Subcutaneous abdominal adipose tissue (tissue), 5 donors: ENCODE measurements around the gene QRFP.

Experiments
- H3K27ac ChIP-seq: one replicate; pipeline ENCODE4 v1.7.0; 2013; ENCODE audit warnings: low read depth, mild to moderate bottlenecking, inconsistent platforms, low read length, moderate library complexity
- H3K27me3 ChIP-seq, 5 donors: one replicate each; pipeline ENCODE4 v1.7.0; 2013; ENCODE audit warnings: low read length in 5 of 5, inconsistent platforms in 1 of 5; ENCODE audit not compliant: control insufficient read depth in 5 of 5, insufficient read depth in 4 of 5
- H3K36me3 ChIP-seq, 5 donors: one replicate each; pipeline ENCODE4 v1.7.0; 2013; ENCODE audit warnings: low read length in 5 of 5; ENCODE audit not compliant: control insufficient read depth in 5 of 5, insufficient read depth in 5 of 5
- H3K4me1 ChIP-seq, 5 donors: one replicate each; pipeline ENCODE4 v1.7.0; 2013; ENCODE audit warnings: low read length in 5 of 5, mild to moderate bottlenecking in 3 of 5, moderate library complexity in 1 of 5; ENCODE audit not compliant: control insufficient read depth in 5 of 5, insufficient read depth in 5 of 5
- H3K4me3 ChIP-seq, 5 donors: one replicate each; pipeline ENCODE4 v1.7.0; 2013; ENCODE audit warnings: low read length in 5 of 5, low read depth in 1 of 5
- H3K9ac ChIP-seq, 5 donors: one replicate each; pipeline ENCODE4 v1.7.0; 2013; ENCODE audit warnings: low read length in 5 of 5, mild to moderate bottlenecking in 4 of 5, moderate library complexity in 3 of 5
- H3K9me3 ChIP-seq, 5 donors: one replicate each; pipeline ENCODE4 v1.7.0; 2013; ENCODE audit warnings: low read length in 5 of 5; ENCODE audit not compliant: control insufficient read depth in 5 of 5
- donor health status: healthy.
- donor health status: healthy.
- donor health status: healthy.
- donor health status: healthy.
- donor health status: healthy.

Gene QRFP

GRCh38 chr9:130933114-130934046 lies 36.8 kb upstream of the QRFP start:
- Histone ChIP-seq H3K36me3 (no peaks in the 10 kb centered on the region), H3K9ac (no peak overlapping the region), H3K9me3 (no peaks in the 10 kb centered on the region), H3K4me1 (peaks cover 0 to 41% (median 31%) of the 10 kb centered on the region in 5 donors), H3K27ac (no peak overlapping the region), H3K27me3 (peaks cover 38 to 74% (median 63%) of the 10 kb centered on the region in 5 donors), H3K4me3 (no peak overlapping the region)

- Histone ChIP-seq H3K9me3 (no peaks in the 10 kb centered on the region), H3K27ac (no peak overlapping the region), H3K4me1 (peaks cover 0 to 35% (median 26%) of the 10 kb centered on the region in 5 donors), H3K9ac (no peak overlapping the region), H3K27me3 (peaks cover 31 to 65% (median 54%) of the 10 kb centered on the region in 5 donors), H3K36me3 (no peaks in the 10 kb centered on the region), H3K4me3 (no peak overlapping the region)
Measured at GRCh38 chr9:130932255-130933079, 35.9 kb upstream of the QRFP start.

DNA sequence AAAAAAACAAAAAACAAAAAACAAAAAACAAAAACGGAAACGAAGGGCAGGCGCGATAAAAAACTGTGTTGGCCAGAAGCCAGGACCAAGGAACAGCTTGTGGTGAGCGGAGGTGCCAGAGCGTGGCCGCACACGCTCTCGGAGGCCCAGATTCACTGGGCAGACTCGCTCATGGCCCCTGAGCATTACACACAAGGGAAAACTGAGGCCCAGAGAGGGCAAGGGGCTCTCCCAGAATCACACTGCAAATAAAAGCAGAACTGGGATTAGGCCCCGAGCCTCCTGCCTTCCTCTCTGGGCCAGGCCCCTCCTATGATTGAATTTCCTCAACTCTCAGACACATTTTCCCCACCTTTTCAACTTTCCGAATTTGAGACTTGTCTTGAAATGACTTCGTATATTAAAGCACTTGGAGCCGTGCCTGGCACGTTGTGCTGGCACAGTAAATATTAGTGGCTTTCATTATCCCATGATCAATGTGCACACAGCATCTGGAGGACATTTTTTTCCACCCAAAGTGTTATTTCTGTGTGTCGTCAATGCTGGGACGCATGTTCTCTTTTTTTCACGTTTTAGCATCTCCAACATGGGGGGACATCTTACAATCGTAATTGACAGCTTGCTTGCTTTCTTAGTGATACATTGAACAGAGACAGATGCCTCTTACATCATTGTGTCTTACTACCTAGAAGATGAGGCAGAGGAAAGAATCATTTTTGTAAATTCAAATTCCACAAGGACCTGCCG lies 35.1 kb upstream of the QRFP start:
- no peak overlapping the region for H3K4me3 ChIP-seq
- no peaks in the 10 kb centered on the region for H3K9me3 ChIP-seq
- H3K27ac ChIP-seq, result no peak overlapping the region
- H3K27me3 ChIP-seq, result peaks cover 26 to 57% (median 46%) of the 10 kb centered on the region in 5 donors
- H3K9ac ChIP-seq, result no peak overlapping the region
- H3K4me1 ChIP-seq, result peaks cover 0 to 35% (median 25%) of the 10 kb centered on the region in 5 donors
- H3K36me3 ChIP-seq, result no peaks in the 10 kb centered on the region

GRCh38 chr9:130930804-130931349 lies 34.3 kb upstream of the QRFP start:
- Histone ChIP-seq H3K9me3 (no peaks in the 10 kb centered on the region), H3K4me3 (no peak overlapping the region), H3K27ac (no peak overlapping the region), H3K9ac (no peak overlapping the region), H3K27me3 (peaks cover 24 to 50% (median 38%) of the 10 kb centered on the region in 5 donors), H3K4me1 (peaks cover 0 to 27% (median 17%) of the 10 kb centered on the region in 5 donors), H3K36me3 (no peaks in the 10 kb centered on the region)

DNA sequence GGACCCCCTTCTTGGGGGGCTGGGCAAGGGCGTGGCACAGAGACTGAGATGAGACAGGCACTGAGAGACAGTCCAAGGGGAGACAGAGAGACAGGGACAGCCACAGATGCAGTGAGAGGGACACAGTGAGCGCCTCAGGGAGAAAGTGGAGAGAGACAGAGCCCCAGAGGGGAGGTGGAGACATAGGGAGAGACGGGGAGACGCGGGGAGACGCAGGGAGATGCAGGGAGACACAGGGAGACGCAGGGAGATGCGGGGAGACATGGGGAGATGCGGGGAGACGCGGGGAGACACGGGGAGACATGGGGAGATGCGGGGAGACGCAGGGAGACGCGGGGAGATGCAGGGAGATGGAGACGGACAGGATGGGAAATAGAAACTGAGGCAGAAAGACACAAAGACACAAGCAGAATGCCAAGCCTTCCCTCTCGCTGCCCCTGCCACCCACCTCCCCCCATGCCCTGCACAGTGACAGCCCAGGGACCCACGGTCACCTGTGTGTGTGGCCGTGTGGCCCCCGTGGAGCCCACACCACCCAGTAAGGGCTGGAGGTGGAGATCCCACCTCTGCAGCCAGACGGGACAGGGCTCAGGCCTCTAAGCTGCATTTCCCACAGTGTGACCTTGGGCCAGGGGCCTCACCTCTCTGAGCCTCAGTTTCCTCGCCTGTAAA lies 33.7 kb upstream of the QRFP start:
- Histone ChIP-seq H3K36me3 (no peaks in the 10 kb centered on the region), H3K27me3 (peaks cover 24 to 48% (median 34%) of the 10 kb centered on the region in 5 donors), H3K9me3 (no peaks in the 10 kb centered on the region), H3K27ac (no peak overlapping the region), H3K4me3 (no peak overlapping the region), H3K9ac (no peak overlapping the region), H3K4me1 (peaks cover 0 to 21% (median 11%) of the 10 kb centered on the region in 5 donors)

DNA sequence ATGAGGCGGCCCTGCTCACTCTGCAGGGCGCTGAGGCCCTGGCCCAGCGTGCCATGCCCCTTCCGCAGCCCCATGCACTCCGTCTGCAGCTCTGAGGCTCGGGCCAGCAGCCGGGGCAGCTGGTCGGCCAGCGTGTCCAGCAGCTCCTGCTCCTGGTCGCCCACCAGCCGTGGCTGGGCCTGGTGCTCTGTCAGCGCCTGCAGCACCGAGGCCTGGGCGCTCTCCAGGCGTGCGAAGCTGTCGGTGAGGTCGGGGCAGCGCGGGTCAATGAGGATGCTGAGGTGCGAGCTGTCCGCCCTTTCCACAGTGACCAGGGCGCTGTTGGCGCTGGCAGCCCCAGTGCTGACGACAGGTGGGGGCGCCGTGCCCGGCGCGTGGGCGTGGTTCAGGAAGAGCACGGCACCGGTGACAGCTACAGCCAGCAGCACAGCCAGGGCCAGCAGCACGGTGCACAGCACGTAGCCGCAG lies 33.0 kb upstream of the QRFP start:
- H3K36me3 ChIP-seq, result no peaks in the 10 kb centered on the region
- no peak overlapping the region for H3K27ac ChIP-seq
- peaks cover 23 to 49% (median 29%) of the 10 kb centered on the region in 5 donors for H3K27me3 ChIP-seq
- no peak overlapping the region for H3K9ac ChIP-seq
- H3K4me1 ChIP-seq, result peaks cover 0 to 19% (median 9%) of the 10 kb centered on the region in 5 donors
- H3K4me3 ChIP-seq, result no peak overlapping the region
- no peaks in the 10 kb centered on the region for H3K9me3 ChIP-seq

GRCh38 chr9:130927995-130928900 lies 31.6 kb upstream of the QRFP start:
- Histone ChIP-seq H3K36me3 (no peaks in the 10 kb centered on the region), H3K4me1 (peaks cover 0 to 19% (median 9%) of the 10 kb centered on the region in 5 donors), H3K27ac (no peak overlapping the region), H3K9ac (no peak overlapping the region), H3K9me3 (no peaks in the 10 kb centered on the region), H3K27me3 (peaks cover 15 to 50% (median 24%) of the 10 kb centered on the region in 5 donors), H3K4me3 (no peak overlapping the region)

DNA sequence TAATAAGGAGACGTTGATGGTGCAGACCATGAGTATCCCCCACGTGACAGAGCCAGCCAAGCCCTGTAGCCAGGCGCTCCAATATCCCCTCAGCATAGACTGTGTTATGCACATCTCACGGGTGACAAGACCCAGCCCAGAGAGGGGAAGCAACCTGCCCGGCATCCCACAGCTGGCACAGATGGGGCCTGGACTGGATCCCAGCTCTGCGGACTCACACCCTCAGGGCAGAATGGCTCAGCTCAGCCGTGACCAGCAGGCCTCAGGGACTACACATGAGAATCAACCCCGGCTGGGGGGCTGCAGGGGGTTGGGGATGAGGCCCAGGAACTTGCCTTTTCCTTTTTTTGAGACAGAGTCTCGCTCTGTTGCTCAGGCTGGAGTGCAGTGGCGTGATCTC lies 30.7 kb upstream of the QRFP start:
- H3K4me1 ChIP-seq, result peaks cover 0 to 10% (median 3%) of the 10 kb centered on the region in 5 donors
- H3K27me3 ChIP-seq, result peaks cover 14 to 51% (median 32%) of the 10 kb centered on the region in 5 donors
- H3K9ac ChIP-seq, result no peak overlapping the region
- H3K4me3 ChIP-seq, result no peak overlapping the region
- H3K27ac ChIP-seq, result no peak overlapping the region
- H3K9me3 ChIP-seq, result no peaks in the 10 kb centered on the region
- H3K36me3 ChIP-seq, result no peaks in the 10 kb centered on the region
